SKM-1 (cell line): ENCODE results near the gene ABHD4.
"Not testable (repeated sequence)": the region's sequence is repeated elsewhere in the genome, so short reads cannot be mapped to it uniquely, and the experiment has no call there.

Experiments used
- DNase-seq: peaks from one replicate; lab custom pipeline; 2025; ENCODE audit not compliant: unreplicated experiment; lab: John Stamatoyannopoulos, UW

ABHD4 gene

GRCh38 chr14:22561366-22561660 lies 36.8 kb upstream of the ABHD4 start:
- DNase-seq = no peak

DNA sequence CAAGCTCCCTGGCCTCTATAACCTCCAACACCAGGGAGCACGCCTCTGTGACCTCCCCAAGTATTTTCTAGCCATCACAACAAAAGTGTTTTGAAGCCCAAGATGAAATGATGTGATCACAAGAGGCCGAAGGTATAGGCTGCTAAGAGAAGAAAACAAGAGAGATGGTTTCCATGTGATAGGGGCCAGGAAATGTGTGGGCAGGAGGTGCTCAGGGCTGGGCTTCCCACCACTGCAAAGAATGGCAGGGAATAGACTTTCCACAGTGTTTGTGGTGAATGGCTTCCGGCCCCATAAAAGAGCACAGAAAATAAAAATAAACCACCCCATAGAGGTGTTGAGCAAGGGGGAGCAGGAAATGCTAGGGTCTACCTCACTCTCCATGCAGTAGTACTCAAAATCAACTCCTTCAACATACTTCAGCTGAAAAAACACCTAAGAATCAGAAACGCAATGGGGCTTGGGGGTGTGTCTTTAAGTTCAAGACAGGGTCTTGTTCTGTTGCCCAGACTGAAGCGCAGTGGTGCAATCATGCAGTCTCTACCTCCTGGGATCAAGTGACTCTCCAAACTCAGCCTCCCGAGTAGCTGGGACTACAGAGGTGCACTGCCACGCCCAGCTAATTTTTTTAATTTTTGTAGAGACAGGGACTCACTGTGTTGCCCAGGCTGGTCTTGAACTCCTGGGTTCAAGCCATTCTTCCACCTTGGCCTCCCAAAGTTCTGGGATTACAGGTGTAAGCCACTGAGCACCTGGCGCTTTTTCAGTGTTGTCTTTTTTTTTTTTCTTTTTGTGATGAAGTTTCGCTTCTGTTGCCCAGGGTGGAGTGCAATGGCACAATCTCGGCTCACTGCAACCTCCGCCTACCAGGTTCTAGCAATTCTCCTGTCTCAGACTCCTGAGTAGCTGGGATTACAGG lies 36.2 kb upstream of the ABHD4 start:
- DNase-seq = no peak

DNA sequence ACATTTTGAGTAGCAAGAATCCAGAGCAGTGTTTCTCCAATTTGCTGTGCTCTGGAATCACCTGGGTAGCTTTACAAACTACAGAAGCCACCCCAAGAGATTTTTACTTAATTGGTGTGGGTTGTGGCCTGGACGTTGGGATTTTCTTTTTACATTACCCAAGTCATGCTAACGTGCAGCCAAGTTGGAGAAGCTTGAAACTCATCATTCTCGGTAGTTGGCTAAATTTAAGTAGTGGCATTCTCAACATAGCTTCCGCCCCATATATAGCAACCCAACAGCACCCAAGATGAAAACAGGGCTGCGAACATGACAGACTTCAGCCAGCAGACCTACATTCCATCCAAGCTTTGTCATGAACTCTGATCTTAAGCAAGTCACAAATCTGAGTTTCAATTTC lies 34.1 kb upstream of the ABHD4 start:
- no peak for DNase-seq

DNA sequence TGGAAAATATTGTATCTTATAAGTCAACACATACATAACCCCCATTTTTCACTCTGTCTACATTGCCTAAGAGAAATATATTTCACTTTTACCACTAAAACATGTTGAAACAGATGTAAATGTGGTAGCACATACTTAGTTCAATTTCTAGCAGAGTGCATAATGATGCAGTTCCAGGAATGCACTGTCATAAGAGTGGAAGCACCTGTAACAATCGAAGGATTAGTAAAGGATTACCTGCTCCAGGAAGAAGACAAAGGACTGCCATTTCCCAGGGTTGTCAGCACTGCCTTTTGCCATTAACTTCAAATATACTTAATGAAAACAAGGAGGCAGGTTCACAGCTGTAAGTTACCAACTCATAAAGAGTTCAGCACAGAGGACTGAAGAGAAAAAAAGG lies 33.6 kb upstream of the ABHD4 start:
- no peak for DNase-seq

DNA sequence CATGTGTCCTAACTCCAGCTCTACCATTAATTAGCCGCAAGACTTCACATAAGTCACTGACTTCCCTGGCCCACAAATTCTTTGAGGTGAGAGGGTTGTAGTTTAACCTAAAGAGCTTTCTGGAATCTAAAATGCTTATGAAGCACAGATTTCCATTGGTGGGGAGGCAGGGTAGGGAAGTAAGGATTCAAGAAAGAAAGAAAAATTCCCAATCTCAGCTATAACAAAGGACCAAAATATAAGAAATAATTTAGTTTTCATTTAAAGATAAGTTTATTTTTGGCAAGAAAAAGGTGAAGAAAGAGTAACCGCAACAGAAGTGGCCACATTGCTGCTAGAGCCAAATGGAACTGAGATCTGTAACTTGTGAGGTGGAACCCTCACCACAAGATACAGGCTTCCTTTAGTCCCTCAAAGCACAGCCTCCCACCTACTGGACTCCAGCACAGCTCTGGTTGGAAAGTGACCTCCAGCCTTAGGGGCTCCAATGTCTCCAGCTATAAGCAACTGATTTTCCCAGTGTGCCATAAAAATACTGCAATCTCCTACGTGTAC lies 32.6 kb upstream of the ABHD4 start:
- DNase-seq = no peak

GRCh38 chr14:22566266-22566665 lies 31.8 kb upstream of the ABHD4 start:
- not testable (repeated sequence) for DNase-seq

- no peak for DNase-seq
These were observed 31.3 kb upstream of the ABHD4 start for GRCh38 chr14:22566845-22567244.

GRCh38 chr14:22567437-22567836 lies 30.7 kb upstream of the ABHD4 start:
- DNase-seq = no peak

GRCh38 chr14:22569106-22569736 lies 28.9 kb upstream of the ABHD4 start:
- DNase-seq = no peak

DNA sequence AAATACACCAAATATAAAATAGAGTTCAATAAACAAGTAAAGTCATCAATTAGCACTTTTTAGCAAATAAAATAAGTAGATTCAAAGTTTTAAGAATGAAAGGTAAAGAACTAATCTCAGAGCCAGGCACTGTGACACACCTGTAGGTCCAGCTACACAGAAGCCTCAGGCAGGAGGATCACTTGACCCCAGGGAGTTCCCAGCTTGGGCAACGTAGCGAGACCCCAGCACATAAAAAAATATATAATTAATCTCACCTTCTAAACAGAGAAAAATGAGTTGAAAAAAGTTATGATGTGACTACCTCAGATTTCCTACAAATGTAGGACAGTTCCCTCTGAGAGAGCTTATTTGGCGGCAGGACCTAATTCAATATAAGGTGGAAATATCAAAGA lies 28.4 kb upstream of the ABHD4 start:
- DNase-seq = no peak

DNA sequence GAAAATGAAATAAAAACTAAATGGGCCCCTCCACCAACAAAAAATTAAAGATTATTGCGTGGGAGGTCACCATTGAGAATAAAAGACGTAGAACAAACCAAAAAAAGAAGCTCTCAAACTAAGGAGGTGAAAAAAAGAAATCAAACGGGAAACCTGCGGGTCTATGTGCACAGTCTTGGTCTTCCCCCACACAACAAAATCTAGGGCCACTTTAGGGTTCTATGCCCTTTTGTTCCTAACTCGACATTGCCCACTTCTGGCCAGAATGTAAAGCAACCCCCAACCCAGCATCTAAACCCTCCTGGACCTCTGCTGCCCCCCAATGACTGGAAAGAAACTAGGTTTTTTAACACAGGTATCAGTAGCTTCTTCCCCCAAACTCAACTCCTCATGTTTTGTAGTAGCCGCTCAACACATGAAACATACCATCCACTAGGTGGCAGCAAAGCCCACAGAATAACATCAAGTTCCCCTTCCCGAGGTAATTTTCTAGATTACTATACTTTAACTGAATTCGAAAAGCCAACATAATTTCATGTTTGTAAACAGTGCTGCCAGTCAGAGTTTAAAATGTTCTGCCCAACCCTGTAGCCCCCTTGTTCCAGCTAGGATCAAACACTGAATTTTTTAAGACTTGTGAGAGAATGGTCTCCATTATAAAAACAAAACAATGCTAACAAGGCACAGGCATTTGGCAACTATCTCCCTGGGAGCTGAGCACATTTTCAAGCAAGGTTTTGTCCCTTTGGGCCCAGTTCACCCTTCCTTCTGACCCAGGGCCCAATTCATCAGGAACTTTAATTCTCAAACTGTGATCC lies 27.8 kb upstream of the ABHD4 start:
- DNase-seq = peak; percentile 55

DNA sequence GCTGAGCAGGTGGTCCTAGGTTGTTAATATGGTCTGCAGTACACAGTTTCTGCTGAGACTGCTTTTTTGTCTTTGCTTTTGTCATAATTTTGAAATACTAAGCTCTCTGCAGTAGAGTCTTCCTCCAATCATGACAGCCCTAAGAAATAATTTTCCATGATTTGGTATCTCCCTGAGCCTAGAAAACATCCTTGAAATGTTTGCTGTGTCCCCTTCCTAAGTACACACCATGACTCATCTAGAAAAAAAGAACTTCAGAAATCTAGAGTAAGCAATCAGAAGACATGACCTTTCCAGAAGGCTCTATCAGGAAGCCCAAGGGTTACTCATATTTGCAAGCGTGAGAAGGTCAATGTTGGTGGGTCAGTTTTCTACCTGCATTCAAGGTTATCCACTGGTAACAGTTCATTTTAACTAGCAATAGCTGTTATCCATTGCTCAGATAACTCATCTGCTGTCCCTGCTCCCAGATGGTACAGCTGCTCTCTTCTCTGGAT lies 25.5 kb upstream of the ABHD4 start:
- no peak for DNase-seq

- no peak for DNase-seq
These were observed 24.3 kb upstream of the ABHD4 start for GRCh38 chr14:22573804-22574203.

- DNase-seq = no peak
These were observed 20.7 kb upstream of the ABHD4 start for GRCh38 chr14:22577334-22577908.

DNA sequence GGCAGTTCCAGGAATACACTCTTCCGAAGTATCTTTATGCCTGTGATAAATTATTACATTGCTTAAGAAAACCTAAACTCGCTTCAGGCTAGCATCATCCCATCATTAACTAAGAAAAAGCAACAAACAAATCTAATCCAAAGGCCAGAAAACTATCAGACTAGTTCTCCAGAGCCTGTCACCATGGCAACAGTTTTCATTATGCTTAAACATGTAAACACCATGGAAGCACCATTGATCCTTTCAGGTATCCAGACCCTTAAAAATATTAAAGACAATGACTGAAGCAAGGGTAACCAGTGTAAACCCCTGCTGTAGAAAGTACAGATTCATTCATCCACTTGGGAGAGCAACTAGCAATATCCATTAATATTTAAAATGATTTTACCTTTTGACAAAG lies 18.9 kb upstream of the ABHD4 start:
- no peak for DNase-seq

DNA sequence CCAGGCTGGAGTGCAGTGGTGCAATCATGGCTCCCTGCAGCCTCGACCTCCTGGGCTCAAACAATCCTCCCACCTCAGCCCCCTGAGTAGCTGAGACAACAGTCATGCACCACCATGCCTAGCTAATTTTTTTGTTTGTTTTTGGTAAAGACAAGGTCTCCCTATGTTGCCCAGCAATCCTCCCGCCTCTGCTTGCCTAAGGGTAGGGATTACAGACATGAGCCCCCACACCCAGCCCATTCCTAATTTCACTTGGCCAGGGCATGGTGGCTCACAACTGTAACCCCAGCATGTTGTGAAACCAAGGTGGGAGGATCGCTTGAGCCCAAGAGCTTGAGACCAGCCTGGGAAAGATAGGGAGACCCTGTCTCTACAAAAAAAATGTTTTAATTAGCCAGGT lies 18.2 kb upstream of the ABHD4 start:
- no peak for DNase-seq

- DNase-seq = no peak
These were observed 17.5 kb upstream of the ABHD4 start for GRCh38 chr14:22580625-22581024.

GRCh38 chr14:22583994-22584393 lies 14.1 kb upstream of the ABHD4 start:
- DNase-seq = no peak

DNA sequence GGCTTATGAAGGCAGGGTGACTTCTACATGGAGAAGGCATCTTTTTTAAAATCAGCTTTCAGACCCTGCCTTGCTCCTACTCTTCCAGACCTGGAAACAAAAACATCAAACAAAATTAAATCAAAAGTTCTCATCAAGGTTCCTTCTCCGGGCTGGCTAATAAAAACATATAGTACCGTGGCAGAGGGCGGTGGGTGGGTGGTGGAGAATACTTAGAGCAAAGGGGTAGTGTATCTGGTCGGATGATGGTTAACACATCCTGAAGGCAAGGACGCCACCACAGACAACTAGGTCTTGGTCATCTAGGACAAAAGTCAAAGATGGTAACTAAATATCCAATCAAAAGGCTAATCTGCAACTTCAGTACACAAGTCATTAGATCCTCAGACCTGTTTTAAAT lies 10.9 kb upstream of the ABHD4 start:
- no peak for DNase-seq

DNA sequence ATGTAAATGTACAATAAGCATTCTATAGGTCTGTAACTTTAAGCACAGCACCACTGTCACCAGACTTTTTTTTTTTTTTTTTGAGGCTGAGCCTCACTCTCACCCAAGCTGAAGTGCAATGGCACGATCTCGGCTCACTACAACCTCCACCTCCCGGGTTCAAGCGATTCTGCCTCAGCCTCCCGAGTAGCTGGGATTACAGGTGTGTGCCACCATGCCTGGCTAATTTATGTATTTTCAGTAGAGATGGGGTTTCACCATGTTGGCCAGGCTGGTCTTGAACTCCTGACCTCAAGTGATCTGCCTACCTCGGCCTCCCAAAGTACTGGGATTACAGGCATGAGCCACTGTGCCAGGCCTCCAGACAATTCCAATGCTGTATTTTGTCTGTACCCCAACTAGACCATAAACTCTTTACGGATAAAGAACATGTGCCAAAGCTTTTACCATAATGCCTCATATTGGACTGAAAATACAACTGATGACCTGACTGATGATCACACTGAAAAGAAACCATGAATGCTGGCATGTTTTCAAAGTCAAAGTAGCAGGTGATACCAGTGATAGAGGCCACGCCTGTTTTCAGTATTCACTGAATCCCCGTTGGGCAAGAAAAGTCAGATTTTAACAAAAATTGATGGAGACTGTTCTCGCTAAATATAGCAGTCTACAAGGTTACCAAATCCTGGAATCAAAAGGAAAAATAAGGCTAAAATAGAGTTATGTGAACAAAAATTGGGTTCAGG lies 10.2 kb upstream of the ABHD4 start:
- not testable (repeated sequence) for DNase-seq
